Sigmoid colon (tissue), 4 donors: ENCODE results near the gene THBS2.

ENCODE experiments used
- CTCF ChIP-seq, 4 experiments: fragments of 450-650 bp in 3 of 4; fragments of 200-600 bp in 1 of 4; IDR thresholded peaks; one replicate each; pipeline ENCODE4 v1.5.1; 2016 to 2019; ENCODE audit warnings: antibody characterized with exemption in 4 of 4, mild to moderate bottlenecking in 3 of 4, moderate library complexity in 2 of 4
- EP300 ChIP-seq, 4 donors: sonication (generic); formaldehyde crosslinking; IDR thresholded peaks; one replicate each; pipeline ENCODE4 v1.6.1; 2017; ENCODE audit warnings: antibody characterized with exemption in 4 of 4

GRCh38 chr6:169289257-169289618 is 35.6 kb upstream of the THBS2 start:
- no peak for TF ChIP-seq CTCF (IDR thresholded peaks at IDR 0.05)
- TF ChIP-seq EP300 (IDR thresholded peaks at IDR 0.05): no peak
